ENCODE results near the gene SFPQ.
"Not testable (repeated sequence)": the region's sequence is repeated elsewhere in the genome, so short reads cannot be mapped to it uniquely, and the experiment has no call there.

Gene SFPQ

DNA sequence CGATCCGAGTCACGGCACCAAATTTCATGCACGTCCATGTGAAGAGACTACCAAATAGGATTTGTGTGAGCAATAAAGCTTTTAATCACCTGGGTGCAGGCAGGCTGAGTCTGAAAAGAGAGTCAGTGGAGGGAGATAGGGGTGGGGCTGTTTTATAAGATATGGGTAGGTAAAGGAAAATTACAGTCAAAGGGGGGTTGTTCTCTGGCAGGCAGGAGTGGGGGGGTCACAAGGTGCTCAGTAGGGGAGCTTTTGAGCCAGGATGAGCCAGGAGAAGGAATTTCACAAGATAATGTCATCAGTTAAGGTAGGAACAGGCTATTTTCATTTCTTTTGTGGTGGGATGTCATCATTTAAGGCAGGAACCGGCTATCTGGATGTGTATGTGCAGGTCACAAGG is 55.4 kb downstream of the SFPQ start:
- not testable (repeated sequence) for DNase-seq

DNA sequence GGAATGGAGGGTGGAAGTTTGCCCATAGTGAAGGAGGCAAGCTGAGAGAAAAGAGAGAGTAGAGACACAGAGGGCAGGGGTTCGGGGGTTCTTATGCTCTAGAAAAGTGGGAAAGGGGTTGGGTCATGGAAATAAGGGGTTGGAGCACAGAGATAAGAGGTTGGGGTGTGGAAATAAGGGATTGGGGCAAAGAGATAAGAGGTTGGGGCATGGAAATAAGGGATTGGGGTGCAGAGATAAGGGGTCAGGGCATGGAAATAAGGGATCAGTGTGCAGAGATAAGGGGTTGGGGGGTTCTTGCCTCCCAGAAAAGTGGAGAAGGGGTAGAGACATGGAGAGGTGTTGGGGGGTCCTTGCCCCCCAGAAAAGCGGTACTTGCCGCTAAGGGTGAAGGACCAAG is 56.2 kb downstream of the SFPQ start:
- DNase-seq, result no peak
